ENCODE data around the gene VIPR1.
A peak's percentile ranks its signal among the peaks of the same experiment; 100 is the strongest.

Gene VIPR1

GRCh38 chr3:42493126-42493797, 9.2 kb upstream of the VIPR1 start:
- Histone ChIP-seq H3K4me1 (ENCODE audit: low read length) (peaks cover 50% of the 10 kb centered on the region), H3F3A (ENCODE audit: insufficient read depth, low read length) (peaks cover 8% of the 10 kb centered on the region; the same call in 1 of the 2 replicates), H3K9me2 (replicated peaks; ENCODE audit: insufficient read depth, low read length) (no peaks in the 10 kb centered on the region), H3K27me3 (replicated peaks; ENCODE audit: insufficient read depth, low read length) (no peaks in the 10 kb centered on the region), H3K4me2 (ENCODE audit: low read depth, low read length) (no peak overlapping the region), H3K79me2 (ENCODE audit: low read length) (no peaks in the 10 kb centered on the region), H2AFZ (ENCODE audit: low read length) (no peak overlapping the region), H3K9ac (ENCODE audit: low read length) (no peak overlapping the region), H3K9me3 (replicated peaks; ENCODE audit: insufficient read depth, low read length) (no peaks in the 10 kb centered on the region), H3K27ac (ENCODE audit: low read length) (no peak overlapping the region), H4K20me1 (ENCODE audit: insufficient read depth, low read length) (no peaks in the 10 kb centered on the region), H3K4me3 (ENCODE audit: low read length) (no peak overlapping the region), H3K36me3 (replicated peaks; ENCODE audit: insufficient read depth, low read length) (no peaks in the 10 kb centered on the region; the same call in 1 of the 2 replicates)
- no peak for DNase-seq
- TF ChIP-seq EZH2 (optimal IDR thresholded peaks at IDR 0.05; ENCODE audit: low read depth, low read length) (no peak), EZH2phosphoT487 (IDR thresholded peaks at IDR 0.05; ENCODE audit: low read length) (no peak), CTCF (IDR thresholded peaks at IDR 0.05; ENCODE audit: low read length) (no peak)

- Histone ChIP-seq H3K9me3 (replicated peaks; ENCODE audit: insufficient read depth, low read length) (no peaks in the 10 kb centered on the region), H3K36me3 (replicated peaks; ENCODE audit: insufficient read depth, low read length) (no peaks in the 10 kb centered on the region; the same call in 1 of the 2 replicates), H3K79me2 (ENCODE audit: low read length) (no peaks in the 10 kb centered on the region), H3K9ac (ENCODE audit: low read length) (no peak overlapping the region), H3F3A (ENCODE audit: insufficient read depth, low read length) (peaks cover 8% of the 10 kb centered on the region; the same call in 1 of the 2 replicates), H3K4me1 (ENCODE audit: low read length) (peaks cover 47% of the 10 kb centered on the region), H3K4me2 (ENCODE audit: low read depth, low read length) (no peak overlapping the region), H3K9me2 (replicated peaks; ENCODE audit: insufficient read depth, low read length) (no peaks in the 10 kb centered on the region), H4K20me1 (ENCODE audit: insufficient read depth, low read length) (no peaks in the 10 kb centered on the region), H3K27me3 (replicated peaks; ENCODE audit: insufficient read depth, low read length) (no peaks in the 10 kb centered on the region), H2AFZ (ENCODE audit: low read length) (no peak overlapping the region), H3K4me3 (ENCODE audit: low read length) (no peak overlapping the region), H3K27ac (ENCODE audit: low read length) (no peak overlapping the region)
- no peak for TF ChIP-seq EZH2phosphoT487 (IDR thresholded peaks at IDR 0.05; ENCODE audit: low read length)
- TF ChIP-seq EZH2 (optimal IDR thresholded peaks at IDR 0.05; ENCODE audit: low read depth, low read length): no peak
- no peak for TF ChIP-seq CTCF (IDR thresholded peaks at IDR 0.05; ENCODE audit: low read length)
- DNase-seq: no peak
These were observed 8.7 kb upstream of the VIPR1 start for GRCh38 chr3:42493798-42494151.

- Histone ChIP-seq H3F3A (ENCODE audit: insufficient read depth, low read length) (peaks cover 2% of the 10 kb centered on the region; the same call in 1 of the 2 replicates), H3K9me2 (replicated peaks; ENCODE audit: insufficient read depth, low read length) (no peaks in the 10 kb centered on the region), H3K4me1 (ENCODE audit: low read length) (peaks cover 32% of the 10 kb centered on the region), H3K27ac (ENCODE audit: low read length) (no peak overlapping the region), H3K79me2 (ENCODE audit: low read length) (no peaks in the 10 kb centered on the region), H3K9ac (ENCODE audit: low read length) (no peak overlapping the region), H2AFZ (ENCODE audit: low read length) (0 out of 2 replicates have a peak overlapping the region, but pooled peaks have one; percentile 17), H4K20me1 (ENCODE audit: insufficient read depth, low read length) (no peaks in the 10 kb centered on the region), H3K4me2 (ENCODE audit: low read depth, low read length) (no peak overlapping the region), H3K9me3 (replicated peaks; ENCODE audit: insufficient read depth, low read length) (no peaks in the 10 kb centered on the region), H3K4me3 (ENCODE audit: low read length) (no peak overlapping the region), H3K27me3 (replicated peaks; ENCODE audit: insufficient read depth, low read length) (0 out of 2 replicates have a peak, but pooled peaks cover under 1% of the 10 kb centered on the region), H3K36me3 (replicated peaks; ENCODE audit: insufficient read depth, low read length) (no peaks in the 10 kb centered on the region; the same call in 1 of the 2 replicates)
- DNase-seq: no peak
- TF ChIP-seq EZH2phosphoT487 (IDR thresholded peaks at IDR 0.05; ENCODE audit: low read length) (no peak), EZH2 (optimal IDR thresholded peaks at IDR 0.05; ENCODE audit: low read depth, low read length) (no peak), CTCF (IDR thresholded peaks at IDR 0.05; ENCODE audit: low read length) (no peak)
These were observed 7.0 kb upstream of the VIPR1 start for GRCh38 chr3:42495393-42495792.
